Measurements from ENCODE around the gene WFIKKN2. TPM values are rescaled to one million over a fixed set of nuclear protein-coding genes. Genes with fewer than 3 reads are reported as not detected.
A peak's percentile ranks its signal among the peaks of the same experiment; 100 is the strongest.

The WFIKKN2 gene
- total and polyA plus RNA-seq, 2 of the 13 experiments (the other 11 are each of a cell fraction or from before 2014, with no cell fraction given) = not detected

DNA sequence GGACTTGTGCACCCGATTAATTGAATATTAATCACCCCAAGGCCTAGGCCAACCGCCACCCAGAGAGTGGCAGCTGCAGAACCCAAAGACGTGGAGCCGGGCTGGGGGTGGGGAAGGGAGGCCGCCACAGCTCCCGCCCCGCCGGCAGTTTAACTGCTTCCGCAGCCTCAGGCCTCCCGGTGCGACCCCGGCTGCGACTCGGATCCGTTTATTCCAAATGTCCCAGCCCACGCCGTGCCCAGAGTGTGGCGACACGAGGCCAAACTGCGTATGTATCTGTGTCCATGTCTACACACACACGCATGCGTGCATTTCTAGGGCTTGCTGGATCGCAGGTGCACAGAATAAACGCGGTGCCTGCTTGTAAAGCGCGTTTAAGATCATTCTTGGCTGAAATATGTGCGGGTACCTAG, 31.6 kb downstream of the WFIKKN2 start (continued):
- TF ChIP-seq, protein P1, sequence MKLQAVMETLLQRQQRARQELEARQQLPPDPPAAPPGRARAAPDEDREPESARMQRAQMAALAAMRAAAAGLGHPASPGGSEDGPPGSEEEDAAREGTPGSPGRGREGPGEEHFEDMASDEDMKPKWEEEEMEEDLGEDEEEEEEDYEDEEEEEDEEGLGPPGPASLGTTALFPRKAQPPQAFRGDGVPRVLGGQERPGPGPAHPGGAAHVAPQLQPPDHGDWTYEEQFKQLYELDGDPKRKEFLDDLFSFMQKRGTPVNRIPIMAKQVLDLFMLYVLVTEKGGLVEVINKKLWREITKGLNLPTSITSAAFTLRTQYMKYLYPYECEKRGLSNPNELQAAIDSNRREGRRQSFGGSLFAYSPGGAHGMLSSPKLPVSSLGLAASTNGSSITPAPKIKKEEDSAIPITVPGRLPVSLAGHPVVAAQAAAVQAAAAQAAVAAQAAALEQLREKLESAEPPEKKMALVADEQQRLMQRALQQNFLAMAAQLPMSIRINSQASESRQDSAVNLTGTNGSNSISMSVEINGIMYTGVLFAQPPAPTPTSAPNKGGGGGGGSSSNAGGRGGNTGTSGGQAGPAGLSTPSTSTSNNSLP (IDR thresholded peaks at IDR 0.05; ENCODE audit: low read depth, low read length) = no peak
- TF ChIP-seq ZNF788 (CRISPR knock-in tag; IDR thresholded peaks at IDR 0.05; ENCODE audit: borderline replicate concordance) = 0 out of 2 replicates have a peak, but pooled peaks have one; percentile 20
- TF ChIP-seq, protein P2, sequence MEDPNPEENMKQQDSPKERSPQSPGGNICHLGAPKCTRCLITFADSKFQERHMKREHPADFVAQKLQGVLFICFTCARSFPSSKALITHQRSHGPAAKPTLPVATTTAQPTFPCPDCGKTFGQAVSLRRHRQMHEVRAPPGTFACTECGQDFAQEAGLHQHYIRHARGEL (CRISPR knock-in tag; IDR thresholded peaks at IDR 0.05) = no peak
- peak; percentile 40 for TF ChIP-seq BCL6 (CRISPR knock-in tag; IDR thresholded peaks at IDR 0.05)
- TF ChIP-seq, protein P3, sequence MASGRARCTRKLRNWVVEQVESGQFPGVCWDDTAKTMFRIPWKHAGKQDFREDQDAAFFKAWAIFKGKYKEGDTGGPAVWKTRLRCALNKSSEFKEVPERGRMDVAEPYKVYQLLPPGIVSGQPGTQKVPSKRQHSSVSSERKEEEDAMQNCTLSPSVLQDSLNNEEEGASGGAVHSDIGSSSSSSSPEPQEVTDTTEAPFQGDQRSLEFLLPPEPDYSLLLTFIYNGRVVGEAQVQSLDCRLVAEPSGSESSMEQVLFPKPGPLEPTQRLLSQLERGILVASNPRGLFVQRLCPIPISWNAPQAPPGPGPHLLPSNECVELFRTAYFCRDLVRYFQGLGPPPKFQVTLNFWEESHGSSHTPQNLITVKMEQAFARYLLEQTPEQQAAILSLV (CRISPR knock-in tag; IDR thresholded peaks at IDR 0.05; ENCODE audit: borderline replicate concordance) = no peak
- TF ChIP-seq, protein P4, sequence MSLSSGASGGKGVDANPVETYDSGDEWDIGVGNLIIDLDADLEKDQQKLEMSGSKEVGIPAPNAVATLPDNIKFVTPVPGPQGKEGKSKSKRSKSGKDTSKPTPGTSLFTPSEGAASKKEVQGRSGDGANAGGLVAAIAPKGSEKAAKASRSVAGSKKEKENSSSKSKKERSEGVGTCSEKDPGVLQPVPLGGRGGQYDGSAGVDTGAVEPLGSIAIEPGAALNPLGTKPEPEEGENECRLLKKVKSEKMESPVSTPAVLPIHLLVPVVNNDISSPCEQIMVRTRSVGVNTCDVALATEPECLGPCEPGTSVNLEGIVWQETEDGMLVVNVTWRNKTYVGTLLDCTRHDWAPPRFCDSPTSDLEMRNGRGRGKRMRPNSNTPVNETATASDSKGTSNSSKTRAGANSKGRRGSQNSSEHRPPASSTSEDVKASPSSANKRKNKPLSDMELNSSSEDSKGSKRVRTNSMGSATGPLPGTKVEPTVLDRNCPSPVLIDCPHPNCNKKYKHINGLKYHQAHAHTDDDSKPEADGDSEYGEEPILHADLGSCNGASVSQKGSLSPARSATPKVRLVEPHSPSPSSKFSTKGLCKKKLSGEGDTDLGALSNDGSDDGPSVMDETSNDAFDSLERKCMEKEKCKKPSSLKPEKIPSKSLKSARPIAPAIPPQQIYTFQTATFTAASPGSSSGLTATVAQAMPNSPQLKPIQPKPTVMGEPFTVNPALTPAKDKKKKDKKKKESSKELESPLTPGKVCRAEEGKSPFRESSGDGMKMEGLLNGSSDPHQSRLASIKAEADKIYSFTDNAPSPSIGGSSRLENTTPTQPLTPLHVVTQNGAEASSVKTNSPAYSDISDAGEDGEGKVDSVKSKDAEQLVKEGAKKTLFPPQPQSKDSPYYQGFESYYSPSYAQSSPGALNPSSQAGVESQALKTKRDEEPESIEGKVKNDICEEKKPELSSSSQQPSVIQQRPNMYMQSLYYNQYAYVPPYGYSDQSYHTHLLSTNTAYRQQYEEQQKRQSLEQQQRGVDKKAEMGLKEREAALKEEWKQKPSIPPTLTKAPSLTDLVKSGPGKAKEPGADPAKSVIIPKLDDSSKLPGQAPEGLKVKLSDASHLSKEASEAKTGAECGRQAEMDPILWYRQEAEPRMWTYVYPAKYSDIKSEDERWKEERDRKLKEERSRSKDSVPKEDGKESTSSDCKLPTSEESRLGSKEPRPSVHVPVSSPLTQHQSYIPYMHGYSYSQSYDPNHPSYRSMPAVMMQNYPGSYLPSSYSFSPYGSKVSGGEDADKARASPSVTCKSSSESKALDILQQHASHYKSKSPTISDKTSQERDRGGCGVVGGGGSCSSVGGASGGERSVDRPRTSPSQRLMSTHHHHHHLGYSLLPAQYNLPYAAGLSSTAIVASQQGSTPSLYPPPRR (CRISPR knock-in tag; IDR thresholded peaks at IDR 0.05; ENCODE audit: borderline replicate concordance) = 0 out of 2 replicates have a peak, but pooled peaks have one; percentile 8
- no peak for TF ChIP-seq ZBTB8A (CRISPR knock-in tag; IDR thresholded peaks at IDR 0.05; ENCODE audit: borderline replicate concordance, low read depth)
- TF ChIP-seq, protein P5, sequence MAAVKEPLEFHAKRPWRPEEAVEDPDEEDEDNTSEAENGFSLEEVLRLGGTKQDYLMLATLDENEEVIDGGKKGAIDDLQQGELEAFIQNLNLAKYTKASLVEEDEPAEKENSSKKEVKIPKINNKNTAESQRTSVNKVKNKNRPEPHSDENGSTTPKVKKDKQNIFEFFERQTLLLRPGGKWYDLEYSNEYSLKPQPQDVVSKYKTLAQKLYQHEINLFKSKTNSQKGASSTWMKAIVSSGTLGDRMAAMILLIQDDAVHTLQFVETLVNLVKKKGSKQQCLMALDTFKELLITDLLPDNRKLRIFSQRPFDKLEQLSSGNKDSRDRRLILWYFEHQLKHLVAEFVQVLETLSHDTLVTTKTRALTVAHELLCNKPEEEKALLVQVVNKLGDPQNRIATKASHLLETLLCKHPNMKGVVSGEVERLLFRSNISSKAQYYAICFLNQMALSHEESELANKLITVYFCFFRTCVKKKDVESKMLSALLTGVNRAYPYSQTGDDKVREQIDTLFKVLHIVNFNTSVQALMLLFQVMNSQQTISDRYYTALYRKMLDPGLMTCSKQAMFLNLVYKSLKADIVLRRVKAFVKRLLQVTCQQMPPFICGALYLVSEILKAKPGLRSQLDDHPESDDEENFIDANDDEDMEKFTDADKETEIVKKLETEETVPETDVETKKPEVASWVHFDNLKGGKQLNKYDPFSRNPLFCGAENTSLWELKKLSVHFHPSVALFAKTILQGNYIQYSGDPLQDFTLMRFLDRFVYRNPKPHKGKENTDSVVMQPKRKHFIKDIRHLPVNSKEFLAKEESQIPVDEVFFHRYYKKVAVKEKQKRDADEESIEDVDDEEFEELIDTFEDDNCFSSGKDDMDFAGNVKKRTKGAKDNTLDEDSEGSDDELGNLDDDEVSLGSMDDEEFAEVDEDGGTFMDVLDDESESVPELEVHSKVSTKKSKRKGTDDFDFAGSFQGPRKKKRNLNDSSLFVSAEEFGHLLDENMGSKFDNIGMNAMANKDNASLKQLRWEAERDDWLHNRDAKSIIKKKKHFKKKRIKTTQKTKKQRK (IDR thresholded peaks at IDR 0.05; ENCODE audit: low read length) = no peak
- TF ChIP-seq ZNF772 (CRISPR knock-in tag; IDR thresholded peaks at IDR 0.05) = 0 out of 2 replicates have a peak, but pooled peaks have one; percentile 67
- TF ChIP-seq DNMT1 (CRISPR knock-in tag; IDR thresholded peaks at IDR 0.05) = no peak
- peak; percentile 87; the same call in 1 of the 2 replicates for TF ChIP-seq ZNF816 (CRISPR knock-in tag; IDR thresholded peaks at IDR 0.05; ENCODE audit: borderline replicate concordance)
- TF ChIP-seq PHF20 (CRISPR knock-in tag; IDR thresholded peaks at IDR 0.05) = no peak
- no peak for TF ChIP-seq CENPT (CRISPR knock-in tag; IDR thresholded peaks at IDR 0.05; ENCODE audit: low read depth)
- TF ChIP-seq, protein P6, sequence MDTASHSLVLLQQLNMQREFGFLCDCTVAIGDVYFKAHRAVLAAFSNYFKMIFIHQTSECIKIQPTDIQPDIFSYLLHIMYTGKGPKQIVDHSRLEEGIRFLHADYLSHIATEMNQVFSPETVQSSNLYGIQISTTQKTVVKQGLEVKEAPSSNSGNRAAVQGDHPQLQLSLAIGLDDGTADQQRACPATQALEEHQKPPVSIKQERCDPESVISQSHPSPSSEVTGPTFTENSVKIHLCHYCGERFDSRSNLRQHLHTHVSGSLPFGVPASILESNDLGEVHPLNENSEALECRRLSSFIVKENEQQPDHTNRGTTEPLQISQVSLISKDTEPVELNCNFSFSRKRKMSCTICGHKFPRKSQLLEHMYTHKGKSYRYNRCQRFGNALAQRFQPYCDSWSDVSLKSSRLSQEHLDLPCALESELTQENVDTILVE (CRISPR knock-in tag; IDR thresholded peaks at IDR 0.05) = no peak
- TF ChIP-seq KLF15 (CRISPR knock-in tag; IDR thresholded peaks at IDR 0.05; ENCODE audit: borderline replicate concordance) = peak; percentile 74; the same call in 1 of the 2 replicates
- TF ChIP-seq ZNF768 (CRISPR knock-in tag; IDR thresholded peaks at IDR 0.05) = 0 out of 2 replicates have a peak, but pooled peaks have one; percentile 19
- TF ChIP-seq RFX1 (IDR thresholded peaks at IDR 0.05) = no peak
